ENCODE results near the gene PUM2. TPM values are rescaled to one million over a fixed set of nuclear protein-coding genes. Genes with fewer than 3 reads are reported as not detected.

Gene PUM2
- total and polyA plus RNA-seq, 2 of the 8 experiments (the other 6 are each of a cell fraction or from before 2014, with no cell fraction given): 46.6 to 114 TPM

DNA sequence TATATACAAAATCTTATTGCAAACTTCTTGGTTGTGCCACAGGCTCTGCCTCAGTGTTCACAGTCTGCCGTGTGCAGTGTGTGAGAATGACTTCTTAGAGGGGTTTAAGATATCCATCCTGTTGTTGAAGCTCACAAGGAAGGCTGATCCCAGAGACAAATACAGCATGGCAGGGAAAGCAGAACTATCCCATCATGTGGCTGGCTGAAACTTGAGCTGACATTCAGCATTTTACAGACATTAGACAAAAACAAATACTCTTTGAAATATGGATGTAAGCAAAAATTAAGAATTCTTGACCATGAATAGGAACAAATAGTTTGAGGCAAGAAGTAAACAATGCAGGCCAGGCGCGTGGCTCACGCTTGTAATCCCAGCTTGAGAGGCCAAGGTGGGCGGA is 12.9 kb upstream of the PUM2 start (continued):
- TF ChIP-seq, protein P1, sequence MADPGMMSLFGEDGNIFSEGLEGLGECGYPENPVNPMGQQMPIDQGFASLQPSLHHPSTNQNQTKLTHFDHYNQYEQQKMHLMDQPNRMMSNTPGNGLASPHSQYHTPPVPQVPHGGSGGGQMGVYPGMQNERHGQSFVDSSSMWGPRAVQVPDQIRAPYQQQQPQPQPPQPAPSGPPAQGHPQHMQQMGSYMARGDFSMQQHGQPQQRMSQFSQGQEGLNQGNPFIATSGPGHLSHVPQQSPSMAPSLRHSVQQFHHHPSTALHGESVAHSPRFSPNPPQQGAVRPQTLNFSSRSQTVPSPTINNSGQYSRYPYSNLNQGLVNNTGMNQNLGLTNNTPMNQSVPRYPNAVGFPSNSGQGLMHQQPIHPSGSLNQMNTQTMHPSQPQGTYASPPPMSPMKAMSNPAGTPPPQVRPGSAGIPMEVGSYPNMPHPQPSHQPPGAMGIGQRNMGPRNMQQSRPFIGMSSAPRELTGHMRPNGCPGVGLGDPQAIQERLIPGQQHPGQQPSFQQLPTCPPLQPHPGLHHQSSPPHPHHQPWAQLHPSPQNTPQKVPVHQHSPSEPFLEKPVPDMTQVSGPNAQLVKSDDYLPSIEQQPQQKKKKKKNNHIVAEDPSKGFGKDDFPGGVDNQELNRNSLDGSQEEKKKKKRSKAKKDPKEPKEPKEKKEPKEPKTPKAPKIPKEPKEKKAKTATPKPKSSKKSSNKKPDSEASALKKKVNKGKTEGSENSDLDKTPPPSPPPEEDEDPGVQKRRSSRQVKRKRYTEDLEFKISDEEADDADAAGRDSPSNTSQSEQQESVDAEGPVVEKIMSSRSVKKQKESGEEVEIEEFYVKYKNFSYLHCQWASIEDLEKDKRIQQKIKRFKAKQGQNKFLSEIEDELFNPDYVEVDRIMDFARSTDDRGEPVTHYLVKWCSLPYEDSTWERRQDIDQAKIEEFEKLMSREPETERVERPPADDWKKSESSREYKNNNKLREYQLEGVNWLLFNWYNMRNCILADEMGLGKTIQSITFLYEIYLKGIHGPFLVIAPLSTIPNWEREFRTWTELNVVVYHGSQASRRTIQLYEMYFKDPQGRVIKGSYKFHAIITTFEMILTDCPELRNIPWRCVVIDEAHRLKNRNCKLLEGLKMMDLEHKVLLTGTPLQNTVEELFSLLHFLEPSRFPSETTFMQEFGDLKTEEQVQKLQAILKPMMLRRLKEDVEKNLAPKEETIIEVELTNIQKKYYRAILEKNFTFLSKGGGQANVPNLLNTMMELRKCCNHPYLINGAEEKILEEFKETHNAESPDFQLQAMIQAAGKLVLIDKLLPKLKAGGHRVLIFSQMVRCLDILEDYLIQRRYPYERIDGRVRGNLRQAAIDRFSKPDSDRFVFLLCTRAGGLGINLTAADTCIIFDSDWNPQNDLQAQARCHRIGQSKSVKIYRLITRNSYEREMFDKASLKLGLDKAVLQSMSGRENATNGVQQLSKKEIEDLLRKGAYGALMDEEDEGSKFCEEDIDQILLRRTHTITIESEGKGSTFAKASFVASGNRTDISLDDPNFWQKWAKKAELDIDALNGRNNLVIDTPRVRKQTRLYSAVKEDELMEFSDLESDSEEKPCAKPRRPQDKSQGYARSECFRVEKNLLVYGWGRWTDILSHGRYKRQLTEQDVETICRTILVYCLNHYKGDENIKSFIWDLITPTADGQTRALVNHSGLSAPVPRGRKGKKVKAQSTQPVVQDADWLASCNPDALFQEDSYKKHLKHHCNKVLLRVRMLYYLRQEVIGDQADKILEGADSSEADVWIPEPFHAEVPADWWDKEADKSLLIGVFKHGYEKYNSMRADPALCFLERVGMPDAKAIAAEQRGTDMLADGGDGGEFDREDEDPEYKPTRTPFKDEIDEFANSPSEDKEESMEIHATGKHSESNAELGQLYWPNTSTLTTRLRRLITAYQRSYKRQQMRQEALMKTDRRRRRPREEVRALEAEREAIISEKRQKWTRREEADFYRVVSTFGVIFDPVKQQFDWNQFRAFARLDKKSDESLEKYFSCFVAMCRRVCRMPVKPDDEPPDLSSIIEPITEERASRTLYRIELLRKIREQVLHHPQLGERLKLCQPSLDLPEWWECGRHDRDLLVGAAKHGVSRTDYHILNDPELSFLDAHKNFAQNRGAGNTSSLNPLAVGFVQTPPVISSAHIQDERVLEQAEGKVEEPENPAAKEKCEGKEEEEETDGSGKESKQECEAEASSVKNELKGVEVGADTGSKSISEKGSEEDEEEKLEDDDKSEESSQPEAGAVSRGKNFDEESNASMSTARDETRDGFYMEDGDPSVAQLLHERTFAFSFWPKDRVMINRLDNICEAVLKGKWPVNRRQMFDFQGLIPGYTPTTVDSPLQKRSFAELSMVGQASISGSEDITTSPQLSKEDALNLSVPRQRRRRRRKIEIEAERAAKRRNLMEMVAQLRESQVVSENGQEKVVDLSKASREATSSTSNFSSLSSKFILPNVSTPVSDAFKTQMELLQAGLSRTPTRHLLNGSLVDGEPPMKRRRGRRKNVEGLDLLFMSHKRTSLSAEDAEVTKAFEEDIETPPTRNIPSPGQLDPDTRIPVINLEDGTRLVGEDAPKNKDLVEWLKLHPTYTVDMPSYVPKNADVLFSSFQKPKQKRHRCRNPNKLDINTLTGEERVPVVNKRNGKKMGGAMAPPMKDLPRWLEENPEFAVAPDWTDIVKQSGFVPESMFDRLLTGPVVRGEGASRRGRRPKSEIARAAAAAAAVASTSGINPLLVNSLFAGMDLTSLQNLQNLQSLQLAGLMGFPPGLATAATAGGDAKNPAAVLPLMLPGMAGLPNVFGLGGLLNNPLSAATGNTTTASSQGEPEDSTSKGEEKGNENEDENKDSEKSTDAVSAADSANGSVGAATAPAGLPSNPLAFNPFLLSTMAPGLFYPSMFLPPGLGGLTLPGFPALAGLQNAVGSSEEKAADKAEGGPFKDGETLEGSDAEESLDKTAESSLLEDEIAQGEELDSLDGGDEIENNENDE (IDR thresholded peaks at IDR 0.05; ENCODE audit: insufficient replicate concordance, low read length): no peak
- TF ChIP-seq SP1 (IDR thresholded peaks at IDR 0.05; ENCODE audit: low read depth, low read length) (no peak), TAF7 (optimal IDR thresholded peaks at IDR 0.05; ENCODE audit: borderline replicate concordance, low read depth, low read length) (no peak), MAFK (IDR thresholded peaks at IDR 0.05; ENCODE audit: low read depth, low read length) (no peak), TAF1 (IDR thresholded peaks at IDR 0.05; ENCODE audit: low read depth, low read length) (no peak), CBX5 (IDR thresholded peaks at IDR 0.05; ENCODE audit: low read depth, low read length) (no peak)
- TF ChIP-seq, protein P2, sequence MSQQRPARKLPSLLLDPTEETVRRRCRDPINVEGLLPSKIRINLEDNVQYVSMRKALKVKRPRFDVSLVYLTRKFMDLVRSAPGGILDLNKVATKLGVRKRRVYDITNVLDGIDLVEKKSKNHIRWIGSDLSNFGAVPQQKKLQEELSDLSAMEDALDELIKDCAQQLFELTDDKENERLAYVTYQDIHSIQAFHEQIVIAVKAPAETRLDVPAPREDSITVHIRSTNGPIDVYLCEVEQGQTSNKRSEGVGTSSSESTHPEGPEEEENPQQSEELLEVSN (IDR thresholded peaks at IDR 0.05): no peak

Measured in H1 (cell line).